ENCODE results near the gene CNOT2. TPM values are rescaled to one million over a fixed set of nuclear protein-coding genes. Genes with fewer than 3 reads are reported as not detected.
"Not testable (repeated sequence)": the region's sequence is repeated elsewhere in the genome, so short reads cannot be mapped to it uniquely, and the experiment has no call there.

Gene CNOT2
- total RNA-seq, 1 donor from 2014 or later: 67.2 TPM

GRCh38 chr12:70290116-70290515, 46.9 kb downstream of the CNOT2 start:
- peaks cover 23% of the 10 kb centered on the region for H3K4me1 Mint-ChIP-seq (ENCODE audit: low read depth, unreplicated experiment)
- H3K27me3 Mint-ChIP-seq (ENCODE audit: low read depth, unreplicated experiment): no peaks in the 10 kb centered on the region
- H3K4me3 Mint-ChIP-seq (ENCODE audit: unreplicated experiment): no peak overlapping the region
- no peak overlapping the region for H3K4me3 ChIP-seq (ENCODE audit: insufficient read depth, low read depth, low read length)
- H3K4me1 ChIP-seq (ENCODE audit: insufficient read depth, low read length): no peaks in the 10 kb centered on the region
- no peaks in the 10 kb centered on the region for H3K27me3 ChIP-seq (ENCODE audit: insufficient read depth, low read length)
- H3K4me2 ChIP-seq (ENCODE audit: low read length): no peak overlapping the region
- H3K9me3 Mint-ChIP-seq (ENCODE audit: unreplicated experiment): no peaks in the 10 kb centered on the region
- H3K79me2 ChIP-seq (ENCODE audit: insufficient read depth, low read length): peaks cover 79% of the 10 kb centered on the region
- H4K20me1 ChIP-seq (ENCODE audit: insufficient read depth, low read length): peaks cover 48% of the 10 kb centered on the region
- H3K9me3 ChIP-seq (ENCODE audit: insufficient read depth, low read depth, low read length): no peaks in the 10 kb centered on the region
- no peak for DNase-seq (ENCODE audit: low read depth)
- H3K36me3 Mint-ChIP-seq (ENCODE audit: low read depth, unreplicated experiment): peaks cover 5% of the 10 kb centered on the region
- H3K27ac ChIP-seq (ENCODE audit: low read depth, low read length): no peak overlapping the region
- FAIRE-seq: no peak
- no peak overlapping the region for H3K27ac Mint-ChIP-seq (ENCODE audit: unreplicated experiment)
- H3K36me3 ChIP-seq (ENCODE audit: insufficient read depth, low read length): peaks cover 4% of the 10 kb centered on the region
- TF ChIP-seq EZH2 (IDR thresholded peaks at IDR 0.05; ENCODE audit: insufficient read depth, low read length): no peak
- TF ChIP-seq, protein P1, sequence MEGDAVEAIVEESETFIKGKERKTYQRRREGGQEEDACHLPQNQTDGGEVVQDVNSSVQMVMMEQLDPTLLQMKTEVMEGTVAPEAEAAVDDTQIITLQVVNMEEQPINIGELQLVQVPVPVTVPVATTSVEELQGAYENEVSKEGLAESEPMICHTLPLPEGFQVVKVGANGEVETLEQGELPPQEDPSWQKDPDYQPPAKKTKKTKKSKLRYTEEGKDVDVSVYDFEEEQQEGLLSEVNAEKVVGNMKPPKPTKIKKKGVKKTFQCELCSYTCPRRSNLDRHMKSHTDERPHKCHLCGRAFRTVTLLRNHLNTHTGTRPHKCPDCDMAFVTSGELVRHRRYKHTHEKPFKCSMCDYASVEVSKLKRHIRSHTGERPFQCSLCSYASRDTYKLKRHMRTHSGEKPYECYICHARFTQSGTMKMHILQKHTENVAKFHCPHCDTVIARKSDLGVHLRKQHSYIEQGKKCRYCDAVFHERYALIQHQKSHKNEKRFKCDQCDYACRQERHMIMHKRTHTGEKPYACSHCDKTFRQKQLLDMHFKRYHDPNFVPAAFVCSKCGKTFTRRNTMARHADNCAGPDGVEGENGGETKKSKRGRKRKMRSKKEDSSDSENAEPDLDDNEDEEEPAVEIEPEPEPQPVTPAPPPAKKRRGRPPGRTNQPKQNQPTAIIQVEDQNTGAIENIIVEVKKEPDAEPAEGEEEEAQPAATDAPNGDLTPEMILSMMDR (IDR thresholded peaks at IDR 0.05; ENCODE audit: insufficient read depth, low read depth, low read length): no peak
- H3K9ac ChIP-seq (ENCODE audit: low read length): no peak overlapping the region
- no peak overlapping the region for H2AFZ ChIP-seq (ENCODE audit: low read depth, low read length)

DNA sequence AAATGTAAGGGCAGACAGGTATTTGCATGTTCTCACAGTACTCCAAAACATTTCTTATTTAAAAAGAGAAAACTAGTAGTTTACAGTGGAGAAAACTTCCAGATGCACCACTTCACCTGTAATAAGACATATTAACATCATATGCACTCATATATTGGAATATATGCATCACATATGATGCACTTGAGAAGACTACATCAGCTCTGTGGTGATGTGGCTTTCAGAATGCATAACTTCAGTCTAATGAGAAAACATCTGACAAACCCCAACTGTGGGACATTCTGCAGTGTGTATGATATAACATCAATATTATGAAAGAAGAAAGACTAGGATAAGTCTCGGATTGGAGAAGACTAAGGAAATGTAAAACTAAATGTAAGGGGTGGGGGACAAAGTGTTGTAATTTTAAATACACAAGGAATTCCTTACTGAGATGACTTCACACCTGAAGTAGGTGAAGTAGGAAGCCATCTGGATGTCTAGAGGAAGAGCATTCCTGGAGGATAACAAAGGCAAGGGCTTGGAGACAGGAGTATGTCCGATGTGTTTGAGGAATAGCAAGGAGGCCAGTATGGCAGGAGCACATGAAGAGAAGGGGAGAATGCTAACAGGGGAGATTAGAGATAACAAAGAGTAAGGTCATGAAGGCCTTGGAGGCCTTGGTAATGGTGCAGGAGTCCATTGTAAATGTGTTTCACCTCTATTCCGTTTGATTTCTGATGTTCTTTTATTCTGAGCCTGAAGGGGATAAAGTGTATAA, 49.0 kb downstream of the CNOT2 start:
- DNase-seq (ENCODE audit: low read depth) (no peak), FAIRE-seq (no peak)
- Histone ChIP-seq H3K4me3 (ENCODE audit: insufficient read depth, low read depth, low read length) (no peak overlapping the region), H3K4me1 (ENCODE audit: insufficient read depth, low read length) (no peaks in the 10 kb centered on the region), H3K9me3 (ENCODE audit: insufficient read depth, low read depth, low read length) (no peaks in the 10 kb centered on the region), H4K20me1 (ENCODE audit: insufficient read depth, low read length) (peaks cover 44% of the 10 kb centered on the region), H3K4me2 (ENCODE audit: low read length) (no peak overlapping the region), H3K27me3 (ENCODE audit: insufficient read depth, low read length) (no peaks in the 10 kb centered on the region), H3K27ac (ENCODE audit: low read depth, low read length) (no peak overlapping the region), H3K79me2 (ENCODE audit: insufficient read depth, low read length) (peaks cover 84% of the 10 kb centered on the region), H3K36me3 (ENCODE audit: insufficient read depth, low read length) (no peaks in the 10 kb centered on the region), H2AFZ (ENCODE audit: low read depth, low read length) (no peak overlapping the region), H3K9ac (ENCODE audit: low read length) (no peak overlapping the region)
- H3K36me3 Mint-ChIP-seq (ENCODE audit: low read depth, unreplicated experiment): peaks cover 4% of the 10 kb centered on the region
- H3K4me3 Mint-ChIP-seq (ENCODE audit: unreplicated experiment): no peak overlapping the region
- H3K27ac Mint-ChIP-seq (ENCODE audit: unreplicated experiment): no peak overlapping the region
- no peaks in the 10 kb centered on the region for H3K9me3 Mint-ChIP-seq (ENCODE audit: unreplicated experiment)
- H3K4me1 Mint-ChIP-seq (ENCODE audit: low read depth, unreplicated experiment): peaks cover 23% of the 10 kb centered on the region
- no peaks in the 10 kb centered on the region for H3K27me3 Mint-ChIP-seq (ENCODE audit: low read depth, unreplicated experiment)
- TF ChIP-seq, protein P1 (IDR thresholded peaks at IDR 0.05; ENCODE audit: insufficient read depth, low read depth, low read length): no peak
- TF ChIP-seq EZH2 (IDR thresholded peaks at IDR 0.05; ENCODE audit: insufficient read depth, low read length): no peak

- peaks cover 24% of the 10 kb centered on the region for H3K36me3 Mint-ChIP-seq (ENCODE audit: low read depth, unreplicated experiment)
- H3K79me2 ChIP-seq (ENCODE audit: insufficient read depth, low read length): peaks cover 61% of the 10 kb centered on the region
- peak overlapping the region; percentile 50 for H3K27ac ChIP-seq (ENCODE audit: low read depth, low read length)
- H3K9ac ChIP-seq (ENCODE audit: low read length); H2AFZ ChIP-seq (ENCODE audit: low read depth, low read length); DNase-seq (ENCODE audit: low read depth); H3K4me3 Mint-ChIP-seq (ENCODE audit: unreplicated experiment); H3K27me3 ChIP-seq (ENCODE audit: insufficient read depth, low read length); H3K9me3 ChIP-seq (ENCODE audit: insufficient read depth, low read depth, low read length); H3K4me2 ChIP-seq (ENCODE audit: low read length); H3K4me3 ChIP-seq (ENCODE audit: insufficient read depth, low read depth, low read length); H3K27me3 Mint-ChIP-seq (ENCODE audit: low read depth, unreplicated experiment); H3K9me3 Mint-ChIP-seq (ENCODE audit: unreplicated experiment); H3K36me3 ChIP-seq (ENCODE audit: insufficient read depth, low read length); H3K27ac Mint-ChIP-seq (ENCODE audit: unreplicated experiment); H3K4me1 ChIP-seq (ENCODE audit: insufficient read depth, low read length); H3K4me1 Mint-ChIP-seq (ENCODE audit: low read depth, unreplicated experiment); H4K20me1 ChIP-seq (ENCODE audit: insufficient read depth, low read length); FAIRE-seq: not testable (repeated sequence)
Observed at GRCh38 chr12:70304684-70305555, 61.7 kb downstream of the CNOT2 start.

All from astrocyte (in vitro differentiated cells and primary cell).